Stomach (tissue), 4 donors: ENCODE results near the gene DLX4.

Experiments
- EP300 ChIP-seq: sonication (generic); formaldehyde crosslinking; IDR thresholded peaks from one replicate; pipeline ENCODE4 v1.6.1; 2017; ENCODE audit warnings: antibody characterized with exemption
- TF ChIP-seq, protein P1 (sequence below), 7 experiments: fragments of 450-650 bp in 4 of 7; fragments of 200-600 bp in 3 of 7; sonication (generic) in 3 of 7; IDR thresholded peaks; one replicate each; pipeline ENCODE4 v1.5.1; 2016 to 2019; ENCODE audit warnings: antibody characterized with exemption in 7 of 7, control low read depth in 2 of 7, mild to moderate bottlenecking in 1 of 7

DNA sequence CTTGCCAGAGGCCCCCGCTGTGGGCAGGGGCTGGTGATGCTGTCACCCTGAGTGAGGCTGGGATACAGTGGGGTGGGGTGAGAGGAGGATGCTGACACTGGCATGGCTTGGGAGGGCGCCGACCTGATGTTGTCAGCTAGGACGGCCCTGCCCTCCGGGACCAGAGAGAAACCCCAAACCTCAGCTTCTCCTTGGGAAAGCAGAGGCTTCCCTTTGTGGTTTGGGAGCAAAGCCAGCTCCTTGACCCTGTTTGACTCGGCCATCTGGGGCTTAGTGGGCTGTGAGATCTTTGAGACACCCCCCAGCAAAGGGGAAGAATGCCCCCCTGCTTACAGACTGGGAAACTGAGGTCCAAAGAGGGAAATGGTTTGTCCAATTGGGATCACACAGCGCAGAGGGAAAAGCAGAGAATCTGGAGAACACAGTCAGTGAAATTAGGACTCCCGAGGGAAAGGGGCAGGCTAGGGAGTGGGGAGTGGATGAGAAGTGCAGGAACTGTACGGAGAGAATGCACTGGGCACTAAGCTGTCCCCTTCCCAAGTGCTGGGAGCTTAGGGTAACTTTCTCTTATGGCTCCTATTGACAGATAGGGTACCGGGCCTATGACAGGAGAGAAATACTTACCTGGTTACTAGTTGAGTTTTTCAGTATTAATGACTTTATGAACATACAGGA is 40.7 kb upstream of the DLX4 start:
- TF ChIP-seq, protein P1, sequence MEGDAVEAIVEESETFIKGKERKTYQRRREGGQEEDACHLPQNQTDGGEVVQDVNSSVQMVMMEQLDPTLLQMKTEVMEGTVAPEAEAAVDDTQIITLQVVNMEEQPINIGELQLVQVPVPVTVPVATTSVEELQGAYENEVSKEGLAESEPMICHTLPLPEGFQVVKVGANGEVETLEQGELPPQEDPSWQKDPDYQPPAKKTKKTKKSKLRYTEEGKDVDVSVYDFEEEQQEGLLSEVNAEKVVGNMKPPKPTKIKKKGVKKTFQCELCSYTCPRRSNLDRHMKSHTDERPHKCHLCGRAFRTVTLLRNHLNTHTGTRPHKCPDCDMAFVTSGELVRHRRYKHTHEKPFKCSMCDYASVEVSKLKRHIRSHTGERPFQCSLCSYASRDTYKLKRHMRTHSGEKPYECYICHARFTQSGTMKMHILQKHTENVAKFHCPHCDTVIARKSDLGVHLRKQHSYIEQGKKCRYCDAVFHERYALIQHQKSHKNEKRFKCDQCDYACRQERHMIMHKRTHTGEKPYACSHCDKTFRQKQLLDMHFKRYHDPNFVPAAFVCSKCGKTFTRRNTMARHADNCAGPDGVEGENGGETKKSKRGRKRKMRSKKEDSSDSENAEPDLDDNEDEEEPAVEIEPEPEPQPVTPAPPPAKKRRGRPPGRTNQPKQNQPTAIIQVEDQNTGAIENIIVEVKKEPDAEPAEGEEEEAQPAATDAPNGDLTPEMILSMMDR (IDR thresholded peaks at IDR 0.05): no peak
- no peak for TF ChIP-seq EP300
